ENCODE measurements around the gene SLC30A4. TPM values are rescaled to one million over a fixed set of nuclear protein-coding genes. Genes with fewer than 3 reads are reported as not detected.

Gene SLC30A4
- total RNA-seq, 2 donors from 2014 or later: 2.1 to 2.8 TPM

DNA sequence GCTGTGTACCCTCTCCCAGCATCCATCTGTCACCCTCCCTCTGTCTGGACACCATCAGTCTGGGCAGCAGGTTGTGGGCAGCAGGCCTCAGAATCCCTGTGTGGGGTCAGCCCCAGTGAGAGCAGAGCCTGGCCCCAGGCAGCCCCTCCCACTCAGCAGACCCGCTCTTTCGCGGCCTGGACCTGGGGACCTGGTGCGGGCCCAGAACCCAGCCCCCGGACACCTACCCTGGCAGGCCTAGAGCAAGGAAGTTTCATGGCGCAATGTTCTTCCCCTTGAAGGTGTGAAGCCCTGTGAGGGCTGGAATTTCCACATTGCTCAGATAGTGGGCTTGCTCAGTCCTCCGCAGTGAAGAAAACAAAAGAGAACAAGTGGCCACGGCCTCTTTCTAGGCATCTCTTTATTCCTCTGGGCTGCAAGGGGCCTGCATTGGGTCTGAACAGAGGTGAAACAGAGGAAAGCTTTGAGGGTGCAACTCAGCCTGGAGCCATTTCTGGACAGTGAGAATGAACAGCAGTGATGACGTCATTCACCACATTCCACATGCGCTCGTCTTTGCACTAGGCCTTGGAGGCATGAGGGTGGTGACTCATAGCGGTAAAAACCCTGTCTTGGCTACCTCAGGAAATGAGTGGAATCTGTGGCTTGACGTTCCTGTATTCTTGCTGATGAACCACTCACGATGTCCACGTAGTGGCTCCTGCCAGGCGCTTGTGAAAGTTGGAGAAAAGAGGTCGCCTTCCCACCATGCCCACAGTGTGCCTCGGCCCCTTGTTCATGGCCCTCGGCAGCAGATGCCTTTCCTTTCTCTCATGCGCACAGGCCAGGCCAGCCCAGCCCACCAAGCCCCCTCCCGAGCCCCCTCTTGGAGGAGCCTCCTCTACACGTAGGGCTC lies 66.1 kb downstream of the SLC30A4 start:
- Mint-ChIP-seq H3K4me1 (ENCODE audit: low read depth in 2 of 2) (peaks cover 55 to 57% of the 10 kb centered on the region in 2 donors), H3K27me3 (no peaks in the 10 kb centered on the region), H3K4me3 (peak overlapping the region; percentile 89), H3K36me3 (peaks cover 10% of the 10 kb centered on the region), H3K27ac (peak overlapping the region; percentile 91 to 96), H3K9me3 (no peaks in the 10 kb centered on the region)
- peak; percentile 91 for DNase-seq (ENCODE audit: low spot score)
- peak; percentile 77 to 78 for ATAC-seq

DNA sequence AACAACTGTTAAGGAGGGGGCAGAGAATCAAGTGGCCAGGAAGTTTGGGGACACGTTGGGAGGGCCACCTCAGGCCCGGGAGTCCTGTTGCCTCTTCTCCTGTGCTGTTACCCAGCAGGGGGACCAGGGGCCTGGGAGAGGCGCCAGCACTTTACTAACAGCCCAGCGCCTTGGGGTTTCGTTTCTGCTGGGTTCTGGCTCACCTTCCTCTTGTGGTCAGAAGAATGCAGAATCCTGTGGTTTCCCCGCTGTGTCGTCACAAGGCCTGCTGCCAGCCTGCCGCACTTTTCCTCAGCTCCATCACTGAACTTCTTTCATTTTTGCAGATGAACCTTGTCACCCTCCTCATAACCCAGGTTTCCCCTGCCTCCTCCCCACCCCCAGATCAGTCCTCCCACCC lies 67.7 kb downstream of the SLC30A4 start:
- Mint-ChIP-seq H3K36me3 (peaks cover 10% of the 10 kb centered on the region), H3K27ac (peak overlapping the region; percentile 91 to 96), H3K4me3 (peak overlapping the region; percentile 79), H3K9me3 (no peaks in the 10 kb centered on the region), H3K4me1 (ENCODE audit: low read depth in 2 of 2) (peaks cover 55 to 57% of the 10 kb centered on the region in 2 donors), H3K27me3 (no peaks in the 10 kb centered on the region)
- DNase-seq (ENCODE audit: low spot score): peak; percentile 91
- ATAC-seq: peak; percentile 81 to 84

DNA sequence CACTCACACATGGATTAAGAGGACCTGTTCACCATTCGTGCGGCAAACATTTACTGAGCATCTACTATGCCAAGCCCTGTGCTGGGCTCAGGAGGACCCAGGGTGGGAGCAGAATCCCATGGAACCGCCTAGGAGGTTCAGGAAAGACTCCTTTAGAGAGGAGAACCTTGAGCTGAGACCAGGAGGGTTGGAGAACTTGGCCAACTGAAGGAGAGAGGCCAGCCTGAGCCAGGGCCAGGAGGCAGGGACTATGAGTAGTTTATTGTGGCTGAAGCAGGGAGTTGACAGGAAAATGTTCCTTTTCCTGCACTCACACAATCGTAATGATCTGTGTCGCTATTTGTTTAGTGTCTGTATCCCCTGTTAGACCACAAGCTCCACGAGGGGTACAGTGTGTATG lies 71.3 kb downstream of the SLC30A4 start:
- H3K36me3 Mint-ChIP-seq: peaks cover 10% of the 10 kb centered on the region
- H3K9me3 Mint-ChIP-seq: no peaks in the 10 kb centered on the region
- peak overlapping the region in 1 of 2 donors; percentile 77 for H3K27ac Mint-ChIP-seq
- DNase-seq (ENCODE audit: low spot score) (no peak), ATAC-seq (no peak)
- peaks cover 49 to 62% of the 10 kb centered on the region in 2 donors for H3K4me1 Mint-ChIP-seq (ENCODE audit: low read depth in 2 of 2)
- no peaks in the 10 kb centered on the region for H3K27me3 Mint-ChIP-seq
- H3K4me3 Mint-ChIP-seq: no peak overlapping the region

DNA sequence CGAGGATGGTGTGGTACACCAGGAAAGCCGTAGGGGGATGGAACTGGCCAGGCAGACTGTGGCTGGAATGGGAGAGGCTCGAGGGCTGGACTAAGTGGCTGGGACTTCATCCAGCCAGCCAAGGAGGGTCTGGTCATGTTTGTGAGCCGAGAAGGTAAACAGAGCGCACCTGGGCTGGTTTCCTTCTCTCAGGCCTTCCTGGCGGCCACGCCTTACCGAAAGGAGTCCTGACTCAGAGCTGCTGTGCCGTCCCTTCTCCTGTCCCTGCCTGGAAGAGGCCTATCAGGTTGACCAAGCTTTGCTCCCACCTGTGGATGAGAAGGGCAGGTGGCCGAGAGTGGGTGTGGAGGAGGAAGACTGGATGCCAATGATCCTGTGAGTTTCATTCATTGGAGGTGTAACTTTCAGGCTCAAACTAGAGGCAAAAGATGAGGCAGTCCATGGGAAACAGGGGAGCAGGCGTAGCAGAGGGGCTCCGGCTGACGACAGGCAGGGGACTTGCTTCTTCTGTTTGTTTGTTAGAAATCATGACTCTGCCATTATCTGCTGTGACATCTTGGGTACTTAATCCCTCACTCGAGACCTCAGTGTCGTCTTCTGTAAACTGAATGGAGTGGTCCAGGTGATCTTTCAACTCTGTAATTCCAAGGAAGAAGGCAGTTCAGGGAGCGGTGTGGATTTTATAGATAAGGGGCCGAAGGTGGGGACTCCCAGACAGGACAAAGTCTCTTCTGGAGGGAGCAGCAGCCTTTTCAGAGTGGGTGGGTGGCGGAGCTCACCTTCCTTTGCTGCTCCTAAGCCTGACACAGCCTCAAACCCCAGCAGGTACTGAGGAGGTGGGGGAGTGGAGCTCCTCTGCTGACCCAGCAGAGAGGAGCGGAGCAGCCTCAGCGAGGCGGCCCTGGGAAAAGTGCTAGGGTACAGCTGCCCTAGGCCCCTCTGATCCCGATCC lies 72.4 kb downstream of the SLC30A4 start:
- no peaks in the 10 kb centered on the region for H3K27me3 Mint-ChIP-seq
- H3K4me3 Mint-ChIP-seq: peak overlapping the region; percentile 72
- peaks cover 40 to 64% of the 10 kb centered on the region in 2 donors for H3K4me1 Mint-ChIP-seq (ENCODE audit: low read depth in 2 of 2)
- H3K9me3 Mint-ChIP-seq: no peaks in the 10 kb centered on the region
- DNase-seq (ENCODE audit: low spot score): no peak
- peak overlapping the region; percentile 61 to 77 for H3K27ac Mint-ChIP-seq
- H3K36me3 Mint-ChIP-seq: peaks cover 10% of the 10 kb centered on the region
- ATAC-seq: no peak

DNA sequence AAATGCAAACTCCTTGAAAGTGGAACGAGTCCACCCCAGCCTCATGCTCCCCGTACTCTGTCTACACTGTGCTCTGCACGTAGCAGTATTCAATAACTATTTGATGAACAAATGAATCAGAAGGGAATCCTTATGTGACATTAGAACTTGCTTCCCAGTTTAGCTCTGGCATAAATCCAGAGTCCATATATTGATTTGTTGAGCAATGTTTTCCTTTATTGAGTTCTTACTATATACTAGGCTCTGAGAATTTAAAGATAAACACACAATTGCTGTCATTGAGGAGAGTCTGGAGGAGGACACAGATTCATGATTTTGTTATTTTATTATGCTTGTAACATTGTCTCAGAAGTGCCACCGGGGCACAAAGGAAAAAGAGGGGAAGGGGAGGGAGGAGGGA lies 73.2 kb downstream of the SLC30A4 start:
- Mint-ChIP-seq H3K27ac (peak overlapping the region; percentile 61 to 77), H3K4me3 (peak overlapping the region; percentile 72), H3K27me3 (no peaks in the 10 kb centered on the region), H3K4me1 (ENCODE audit: low read depth in 2 of 2) (peaks cover 40 to 63% of the 10 kb centered on the region in 2 donors), H3K36me3 (peaks cover 10% of the 10 kb centered on the region), H3K9me3 (no peaks in the 10 kb centered on the region)
- DNase-seq (ENCODE audit: low spot score) (no peak), ATAC-seq (no peak)

DNA sequence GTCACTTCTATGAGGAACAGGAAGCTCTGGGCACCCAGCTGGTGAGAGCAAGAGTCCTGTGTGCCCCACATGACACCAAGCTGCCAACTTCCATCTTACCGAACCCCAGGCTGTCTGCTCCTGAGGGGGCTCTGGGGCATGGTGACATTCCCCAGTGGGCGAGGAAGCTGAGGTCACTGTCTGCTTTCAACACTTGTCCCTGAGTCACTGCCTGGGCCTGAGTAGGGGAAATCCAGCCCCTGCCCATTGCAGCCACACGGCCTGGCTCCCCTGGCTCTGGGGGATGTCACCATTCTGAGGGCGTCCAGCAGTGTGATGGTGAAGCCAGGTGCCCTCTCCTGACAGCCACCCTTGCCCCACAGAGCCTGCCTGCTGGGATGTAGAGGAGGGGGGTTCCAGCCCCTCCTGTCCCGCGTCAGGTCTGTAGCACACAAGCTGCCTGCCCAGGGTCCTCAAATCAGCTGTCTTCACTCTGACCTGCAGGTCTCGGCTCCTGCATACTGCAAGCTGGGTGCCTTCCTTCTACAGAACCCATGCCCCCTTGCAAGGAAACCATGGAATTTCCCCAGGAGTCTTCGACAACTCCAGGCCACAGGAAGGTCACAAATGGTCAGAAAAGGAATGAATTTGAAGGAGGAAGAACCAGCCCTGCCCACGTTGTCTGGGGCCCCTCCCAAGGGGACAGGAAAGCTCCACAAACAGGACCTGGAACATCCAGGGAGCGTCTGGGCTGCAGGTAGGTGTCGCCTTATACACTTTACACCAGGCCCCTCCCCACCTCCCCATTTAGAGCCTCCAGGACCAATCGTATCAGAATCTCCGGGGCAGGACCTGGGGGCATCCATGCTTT lies 74.3 kb downstream of the SLC30A4 start:
- peak; percentile 90 for DNase-seq (ENCODE audit: low spot score)
- H3K9me3 Mint-ChIP-seq: no peaks in the 10 kb centered on the region
- H3K4me1 Mint-ChIP-seq (ENCODE audit: low read depth in 2 of 2): peaks cover 31 to 59% of the 10 kb centered on the region in 2 donors
- peaks cover 10% of the 10 kb centered on the region for H3K36me3 Mint-ChIP-seq
- H3K4me3 Mint-ChIP-seq: peak overlapping the region; percentile 72
- ATAC-seq: peak; percentile 85 to 89
- H3K27me3 Mint-ChIP-seq: no peaks in the 10 kb centered on the region
- peak overlapping the region; percentile 61 to 77 for H3K27ac Mint-ChIP-seq

DNA sequence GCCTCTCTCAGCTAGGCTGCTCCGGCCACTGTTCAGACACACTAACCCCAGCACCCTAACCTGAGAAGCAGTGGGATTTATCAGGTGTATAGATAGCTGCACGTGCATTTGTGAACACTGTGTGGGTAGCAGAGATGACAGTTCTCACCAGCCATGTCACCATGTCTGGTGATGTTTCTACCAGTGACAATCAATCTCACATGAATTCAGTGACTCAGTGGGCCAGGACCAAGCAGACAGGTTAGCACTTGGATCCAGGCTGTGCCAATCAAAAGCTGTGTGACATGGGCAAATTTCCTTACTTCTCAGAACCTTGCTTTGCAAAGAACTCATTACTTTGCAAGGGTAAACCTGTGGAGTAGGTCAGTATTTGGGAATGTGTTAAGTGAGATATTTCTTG lies 78.9 kb downstream of the SLC30A4 start:
- no peaks in the 10 kb centered on the region for H3K9me3 Mint-ChIP-seq
- no peaks in the 10 kb centered on the region for H3K36me3 Mint-ChIP-seq
- H3K27me3 Mint-ChIP-seq: no peaks in the 10 kb centered on the region
- H3K27ac Mint-ChIP-seq: peak overlapping the region in 1 of 2 donors; percentile 41
- no peak for ATAC-seq
- no peak overlapping the region for H3K4me3 Mint-ChIP-seq
- DNase-seq (ENCODE audit: low spot score): no peak
- H3K4me1 Mint-ChIP-seq (ENCODE audit: low read depth in 2 of 2): peaks cover 15 to 40% of the 10 kb centered on the region in 2 donors

DNA sequence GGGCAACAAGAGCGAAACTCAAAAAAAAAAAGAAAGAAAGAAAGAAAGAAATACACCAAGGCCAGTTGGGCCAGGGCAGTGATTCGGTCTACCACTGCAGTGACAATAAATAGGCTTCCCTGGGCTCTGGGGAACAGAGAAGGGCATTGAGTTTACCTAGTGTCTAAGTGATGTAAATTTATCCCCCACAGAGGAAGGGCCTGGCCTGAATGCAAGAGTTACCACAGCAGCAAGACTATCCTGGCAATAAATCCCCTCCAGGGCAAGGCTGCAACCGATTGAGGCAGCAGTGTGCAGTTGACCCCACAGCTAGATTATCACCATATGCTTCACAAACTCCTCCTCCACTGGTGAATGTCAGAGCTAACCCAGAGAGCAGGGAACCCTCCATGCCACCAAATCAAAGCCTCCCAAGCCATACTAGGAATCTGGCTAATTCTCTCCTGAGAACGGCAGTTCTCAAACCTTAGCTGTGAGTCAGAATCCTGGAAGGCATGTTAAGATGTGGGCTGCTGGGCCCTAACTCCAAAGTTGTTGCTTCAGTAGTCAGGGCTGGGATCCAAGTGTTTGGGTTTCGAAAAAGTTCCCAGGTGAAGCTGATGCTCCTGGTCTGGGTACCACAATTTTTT lies 79.9 kb downstream of the SLC30A4 start:
- H3K36me3 Mint-ChIP-seq: no peaks in the 10 kb centered on the region
- DNase-seq (ENCODE audit: low spot score) (no peak), ATAC-seq (no peak)
- H3K4me3 Mint-ChIP-seq: no peak overlapping the region
- no peaks in the 10 kb centered on the region for H3K9me3 Mint-ChIP-seq
- H3K27ac Mint-ChIP-seq: peak overlapping the region in 1 of 2 donors; percentile 18
- peaks cover 15 to 32% of the 10 kb centered on the region in 2 donors for H3K4me1 Mint-ChIP-seq (ENCODE audit: low read depth in 2 of 2)
- H3K27me3 Mint-ChIP-seq: no peaks in the 10 kb centered on the region

DNA sequence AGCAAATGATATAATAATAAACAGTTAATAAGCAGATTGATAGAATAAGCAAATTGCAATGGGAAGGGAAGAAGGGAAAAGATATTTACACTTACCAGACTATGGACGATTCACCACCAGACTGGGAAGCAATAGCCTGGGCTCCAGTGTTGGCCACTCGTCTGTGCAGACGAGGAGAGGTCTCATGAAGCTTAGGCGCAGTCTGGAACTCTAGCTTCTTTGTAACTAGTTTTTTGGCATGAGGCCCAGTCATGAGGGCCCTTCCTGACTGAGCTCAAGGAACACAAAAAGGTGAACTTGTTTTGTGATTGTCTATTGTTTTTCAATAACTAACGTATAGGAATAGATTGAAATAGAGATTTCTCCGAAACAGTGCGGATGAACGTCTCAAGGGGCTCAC lies 80.9 kb downstream of the SLC30A4 start:
- Mint-ChIP-seq H3K4me3 (no peak overlapping the region), H3K9me3 (no peaks in the 10 kb centered on the region), H3K27me3 (no peaks in the 10 kb centered on the region), H3K27ac (peak overlapping the region in 1 of 2 donors; percentile 18), H3K36me3 (no peaks in the 10 kb centered on the region), H3K4me1 (ENCODE audit: low read depth in 2 of 2) (peaks cover 12 to 28% of the 10 kb centered on the region in 2 donors)
- DNase-seq (ENCODE audit: low spot score) (no peak), ATAC-seq (no peak)

DNA sequence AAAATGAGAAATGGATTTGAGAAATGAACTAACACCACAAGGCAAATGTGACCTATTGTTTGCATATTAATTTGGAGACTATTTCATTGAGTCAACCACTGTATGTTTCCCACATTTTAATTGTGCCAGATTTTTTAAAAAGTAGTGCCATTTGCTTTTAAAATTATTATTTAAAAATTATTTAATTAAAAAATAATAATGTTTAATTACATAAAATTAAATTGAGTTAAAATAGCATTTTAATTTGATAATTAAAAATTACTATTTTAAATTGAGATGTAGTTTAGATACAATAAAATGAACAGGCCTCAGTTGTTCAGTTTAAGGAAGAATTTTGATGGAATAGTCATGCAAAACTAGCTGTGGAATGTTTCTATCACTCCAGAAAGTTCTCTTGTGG lies 81.5 kb downstream of the SLC30A4 start:
- Mint-ChIP-seq H3K27ac (no peak overlapping the region), H3K9me3 (no peaks in the 10 kb centered on the region), H3K4me1 (ENCODE audit: low read depth in 2 of 2) (peaks cover 8 to 21% of the 10 kb centered on the region in 2 donors), H3K4me3 (no peak overlapping the region), H3K36me3 (no peaks in the 10 kb centered on the region), H3K27me3 (no peaks in the 10 kb centered on the region)
- no peak for DNase-seq (ENCODE audit: low spot score)
- ATAC-seq: no peak

DNA sequence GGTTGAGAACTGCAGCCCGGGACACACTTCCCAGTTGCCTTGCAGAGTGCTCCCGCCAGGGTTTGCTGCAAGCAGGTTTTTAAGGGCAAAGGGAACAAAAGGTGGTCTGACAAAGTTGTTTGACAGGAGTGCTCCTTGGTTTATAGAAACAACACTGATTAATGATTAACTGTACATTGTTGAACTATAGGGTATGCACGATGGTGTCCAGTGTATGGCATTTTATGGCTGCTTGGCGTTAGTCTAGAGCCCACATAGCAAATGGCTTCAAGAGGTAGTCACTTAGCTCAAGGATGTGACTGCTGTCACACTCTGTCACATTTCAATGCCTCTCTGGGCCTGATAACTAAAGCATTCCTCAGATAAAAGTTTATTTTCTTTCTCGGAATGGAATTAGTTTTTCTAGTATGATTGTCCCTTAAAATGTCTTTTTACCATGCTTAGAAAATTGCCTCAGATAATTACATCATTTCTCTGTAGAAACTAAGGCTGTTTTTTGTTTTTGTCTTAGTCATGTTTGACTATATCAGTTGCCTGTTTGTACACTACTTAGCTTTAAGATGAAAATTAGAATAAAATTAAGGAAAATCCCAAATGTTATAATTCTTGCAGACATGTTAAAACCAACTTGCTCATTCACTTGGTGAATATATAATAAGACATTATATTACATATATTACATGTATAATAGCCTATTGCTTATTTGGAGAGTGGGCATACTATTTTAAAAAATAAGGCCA lies 82.9 kb downstream of the SLC30A4 start:
- no peak overlapping the region for H3K27ac Mint-ChIP-seq
- peaks cover 3 to 14% of the 10 kb centered on the region in 2 donors for H3K4me1 Mint-ChIP-seq (ENCODE audit: low read depth in 2 of 2)
- H3K36me3 Mint-ChIP-seq: no peaks in the 10 kb centered on the region
- no peaks in the 10 kb centered on the region for H3K27me3 Mint-ChIP-seq
- no peaks in the 10 kb centered on the region for H3K9me3 Mint-ChIP-seq
- ATAC-seq (no peak), DNase-seq (ENCODE audit: low spot score) (no peak)
- H3K4me3 Mint-ChIP-seq: no peak overlapping the region
